K562 (cell line): ENCODE data around the gene AMZ1. TPM values are rescaled to one million over a fixed set of nuclear protein-coding genes. Genes with fewer than 3 reads are reported as not detected.

Experiments
- ATAC-seq: fragments of 200-7000 bp; cut with Tn5 transposase; 3 replicates; pipeline ENCODE4 v1.9.1; 2020; ENCODE audit warnings: moderate library complexity
- BruUV-seq: library from RNA; stranded (reverse); fragments of 400-500 nt; replicated peaks from 2 replicates; lab custom pipeline; 2021; lab: Mats Ljungman, UMichigan
- CTCF ChIA-PET: fragments of 300-600 bp; formaldehyde crosslinking; extraction: SDS; loops from one replicate; lab custom pipeline; 2021; ENCODE audit warnings: low intra/inter-chr PET ratio; lab: Yijun Ruan, JAX
- POLR2A ChIA-PET: fragments of 300-600, 350-650 bp; sonication (Branson Sonifier 250); formaldehyde crosslinking; extraction: SDS; loops from one replicate; lab custom pipeline; 2021; ENCODE audit warnings: antibody characterized with exemption, inconsistent platforms; lab: Yijun Ruan, JAX
- DNase-seq, 4 experiments: peaks; one replicate each; pipeline versions ENCODE4 v3.0.0 to v3.0.0-alpha.2; 2011 to 2018; ENCODE audit warnings: low spot score in 3 of 4, mixed read lengths in 3 of 4; ENCODE audit errors: extremely low read depth in 1 of 4
- FAIRE-seq: peaks from 2 replicates; lab custom pipeline; 2011; peaks lifted over from hg19 to GRCh38; lab: Jason Lieb, UNC
- H2AFZ ChIP-seq: 2 replicates; pipeline ENCODE4 v1.6.0; 2011; ENCODE audit warnings: low read depth, low read length, control low read depth, inconsistent platforms
- H3K27ac ChIP-seq: fragments of 200-600 bp; 3 replicates; pipeline ENCODE4 v1.8.0; 2011; ENCODE audit warnings: low read depth, mild to moderate bottlenecking, control low read depth, inconsistent platforms, low read length, moderate library complexity, mixed read lengths; ENCODE audit errors: extremely low read depth
- H3K27me3 ChIP-seq, 2 experiments: fragments of 300-600 bp in 1 of 2; 2 replicates in 1 of 2; 3 replicates in 1 of 2; pipeline versions ENCODE4 v1.6.0 to v1.8.0; 2011; ENCODE audit warnings: inconsistent platforms in 2 of 2, low read length in 2 of 2, mild to moderate bottlenecking in 1 of 2, mixed read lengths in 1 of 2, moderate library complexity in 1 of 2; ENCODE audit not compliant: control insufficient read depth in 2 of 2, insufficient read depth in 2 of 2
- H3K36me3 ChIP-seq: fragments of 300-600 bp; 3 replicates; pipeline ENCODE4 v1.8.0; 2011; ENCODE audit warnings: mild to moderate bottlenecking, low read length, inconsistent platforms; ENCODE audit not compliant: control insufficient read depth, insufficient read depth
- H3K4me1 ChIP-seq, 2 experiments: fragments of 200-600 bp in 1 of 2; replicated peaks in 1 of 2; 2 replicates in 1 of 2; 3 replicates in 1 of 2; pipeline versions ENCODE4 v1.5.1 to v1.8.0; 2011; ENCODE audit warnings: inconsistent platforms in 2 of 2, low read length in 2 of 2, mild to moderate bottlenecking in 1 of 2, mixed read lengths in 1 of 2, moderate library complexity in 1 of 2; ENCODE audit not compliant: control insufficient read depth in 2 of 2, insufficient read depth in 2 of 2
- H3K4me2 ChIP-seq: 2 replicates; pipeline ENCODE4 v1.6.1; 2011; ENCODE audit warnings: low read length, control low read depth, inconsistent platforms, mixed read lengths; ENCODE audit not compliant: insufficient read depth
- H3K4me3 ChIP-seq: fragments of 200-600 bp; sonication (generic), shearing (Covaris generic); 2 replicates; pipeline ENCODE4 v1.5.1; 2016; ENCODE audit warnings: control low read depth, inconsistent platforms
- H3K79me2 ChIP-seq: fragments of 200-600 bp; 3 replicates; pipeline ENCODE4 v1.8.0; 2011; ENCODE audit warnings: low read length, inconsistent platforms; ENCODE audit not compliant: control insufficient read depth, insufficient read depth
- H3K9ac ChIP-seq, 2 experiments: 2 replicates each; pipeline versions ENCODE4 v1.6.0 to v1.6.1; 2011; ENCODE audit warnings: low read depth in 2 of 2, low read length in 2 of 2, control low read depth in 1 of 2, inconsistent platforms in 1 of 2, mild to moderate bottlenecking in 1 of 2, mixed read lengths in 1 of 2; ENCODE audit not compliant: insufficient read depth in 1 of 2
- H3K9me1 ChIP-seq: one replicate; pipeline ENCODE4 v1.6.0; 2011; ENCODE audit warnings: inconsistent platforms, mild to moderate bottlenecking, low read length, moderate library complexity; ENCODE audit not compliant: control insufficient read depth, insufficient read depth
- H3K9me3 ChIP-seq: replicated peaks from 2 replicates; pipeline ENCODE4 v1.5.1; 2011; ENCODE audit warnings: low read depth, low read length, inconsistent platforms; ENCODE audit not compliant: control insufficient read depth, insufficient read depth
- H4K20me1 ChIP-seq: replicated peaks from 2 replicates; pipeline ENCODE4 v1.6.1; 2011; ENCODE audit warnings: low read length, inconsistent platforms, mixed read lengths; ENCODE audit not compliant: control insufficient read depth, insufficient read depth
- CBX8 ChIP-seq: fragments of 200-600 bp; sonication (generic); IDR thresholded peaks from 2 replicates; pipeline ENCODE4 v1.6.1; 2012; ENCODE audit warnings: borderline replicate concordance, mixed run types, low read depth, mild to moderate bottlenecking, moderate library complexity, mixed read lengths, low read length, control low read depth, inconsistent platforms; ENCODE audit not compliant: poor library complexity, severe bottlenecking; ENCODE audit errors: extremely low read depth
- CHD4 ChIP-seq: fragments of 200-600 bp; sonication (generic); IDR thresholded peaks from 3 replicates; pipeline ENCODE4 v1.6.1; 2012; ENCODE audit warnings: low read depth, mild to moderate bottlenecking, mixed read lengths, low read length, inconsistent platforms; ENCODE audit not compliant: insufficient read depth, insufficient replicate concordance, poor library complexity, severe bottlenecking
- DACH1 ChIP-seq: fragments of 450-650 bp; IDR thresholded peaks from 2 replicates; pipeline ENCODE4 v1.6.1; 2018; ENCODE audit not compliant: partially characterized antibody
- FOXA3 ChIP-seq, 2 experiments: fragments of 450-650 bp in 1 of 2; sonication (generic) in 1 of 2; formaldehyde crosslinking; IDR thresholded peaks in 1 of 2; conservative IDR thresholded peaks in 1 of 2; 2 replicates each; pipeline versions ENCODE4 v1.4.0 to v1.8.0; 2020 to 2022; ENCODE audit warnings: mild to moderate bottlenecking in 2 of 2, missing genetic modification reagents in 1 of 2
- LARP7 ChIP-seq: fragments of 450-650 bp; IDR thresholded peaks from 2 replicates; pipeline ENCODE4 v1.6.1; 2016
- NR2C2 ChIP-seq, 2 experiments: fragments of 200-800 bp in 1 of 2; sonication (Bioruptor generic) in 1 of 2; sonication (generic) in 1 of 2; formaldehyde crosslinking in 1 of 2; IDR thresholded peaks; 2 replicates each; pipeline versions ENCODE4 v1.6.1 to v1.8.0; 2016 to 2022; ENCODE audit warnings: mild to moderate bottlenecking in 1 of 2, missing compliant biosample characterization in 1 of 2, missing genetic modification characterization in 1 of 2, missing genetic modification reagents in 1 of 2
- POLR2A ChIP-seq: fragments of 450-650 bp; conservative IDR thresholded peaks from 2 replicates; pipeline ENCODE4 v1.6.1; 2016
- PRPF4 ChIP-seq: fragments of 200-400 bp; formaldehyde crosslinking; IDR thresholded peaks from one replicate; pipeline ENCODE4 v1.6.1; 2017; ENCODE audit warnings: low read length, low read depth, mild to moderate bottlenecking; ENCODE audit not compliant: insufficient read depth, poor library complexity, severe bottlenecking
- RBM15 ChIP-seq: fragments of 200-400 bp; formaldehyde crosslinking; IDR thresholded peaks from 2 replicates; pipeline ENCODE4 v1.6.1; 2018; ENCODE audit warnings: mild to moderate bottlenecking, low read length, moderate library complexity; ENCODE audit not compliant: insufficient read depth
- SNRNP70 ChIP-seq: fragments of 200-400 bp; formaldehyde crosslinking; optimal IDR thresholded peaks from 2 replicates; pipeline ENCODE3; 2017; ENCODE audit warnings: low read depth, low read length
- SREBF1 ChIP-seq: fragments of 150-350 bp; IDR thresholded peaks from 2 replicates; pipeline ENCODE4 v1.6.1; 2014; ENCODE audit warnings: antibody characterized with exemption, low read depth, low read length, borderline replicate concordance
- TARDBP ChIP-seq: fragments of 450-650 bp; IDR thresholded peaks from 2 replicates; pipeline ENCODE4 v1.6.1; 2016
- TFE3 ChIP-seq: fragments of 450-650 bp; formaldehyde crosslinking; IDR thresholded peaks from 2 replicates; pipeline ENCODE4 v1.4.0; 2020; ENCODE audit warnings: mild to moderate bottlenecking, mixed read lengths
- U2AF1 ChIP-seq: fragments of 200-400 bp; formaldehyde crosslinking; optimal IDR thresholded peaks from 2 replicates; pipeline ENCODE3; 2017; ENCODE audit warnings: mild to moderate bottlenecking, low read depth, low read length, moderate library complexity
- ZNF217 ChIP-seq: sonication (generic); formaldehyde crosslinking; IDR thresholded peaks from 2 replicates; pipeline ENCODE4 v1.8.0; 2022; ENCODE audit warnings: mild to moderate bottlenecking, missing genetic modification reagents
- ZNF354B ChIP-seq: fragments of 250-450 bp; sonication (Bioruptor Pico); IDR thresholded peaks from 2 replicates; pipeline ENCODE4 v1.4.0; 2020
- WGBS: fragments of 100-300 bp; shearing (Covaris generic); methylation state at CpG from one replicate; pipeline ENCODE4 v1.1.6; 2016; ENCODE audit warnings: low coverage, mixed read lengths; ENCODE audit not compliant: insufficient coverage; ENCODE audit errors: missing lambda C conversion rate; 5-methylcytosine and 5-hydroxymethylcytosine counted together
- in situ Hi-C: fragments of 300-500 bp; cut with MboI; formaldehyde crosslinking; loops from 4 replicates; pipeline ENCODE4 v1.15.0; 2018; ENCODE audit warnings: inconsistent platforms, mixed read lengths
- intact Hi-C: fragments of 100-400 bp; cut with micrococcal nuclease; formaldehyde crosslinking; loops from 2 replicates; pipeline ENCODE4 v1.14.2; 2022
- polyA plus RNA-seq, 8 experiments: library from polyadenylated mRNA; depleted of rRNA in 4 of 8; stranded (reverse) in 5 of 8; unstranded in 3 of 8; fragments of >200 nt; fragmentation: Nextera tagmentation in 2 of 8; fragmentation: Illumina TruSeq in 1 of 8; extraction: Ambion mirVana in 2 of 8; extraction: Trizol in 1 of 8; gene quantifications; 2 replicates each; pipeline versions ENCODE4 v1.2.1 to v1.2.3, GENCODE V29; 2011 to 2014; ENCODE audit warnings: inconsistent platforms in 1 of 8, missing spikeins in 1 of 8
- total RNA-seq, 7 experiments: library from RNA; depleted of rRNA in 6 of 7; stranded (reverse); fragments of >200 nt in 6 of 7; fragmentation: Illumina TruSeq in 2 of 7; extraction: Trizol in 2 of 7; gene quantifications; 2 replicates each; pipeline versions ENCODE4 v1.2.1 to v1.2.3, GENCODE V29; 2011 to 2021; ENCODE audit warnings: low replicate concordance in 1 of 7
- TF ChIP-seq, protein P1 (sequence below): IDR thresholded peaks from 3 replicates; pipeline ENCODE4 v1.6.1; 2011; ENCODE audit warnings: borderline replicate concordance, mild to moderate bottlenecking, moderate library complexity; ENCODE audit not compliant: insufficient read length; ENCODE audit errors: extremely low read depth

AMZ1 gene
- total and polyA plus RNA-seq, 9 of the 15 experiments (the other 6 are each of a cell fraction or from before 2014, with no cell fraction given), result not detected

GRCh38 chr7:2705371-2706096, 17.5 kb downstream of the AMZ1 start:
- FAIRE-seq (no peak), DNase-seq (no peak), ATAC-seq (no peak)
- H3K27me3 ChIP-seq, result peaks cover 21 to 46% of the 10 kb centered on the region in 2 experiments; a peak in 4 of 5 replicates
- WGBS, result 15% methylated on average over 14 of the region's 14 CpGs
- H3K9ac ChIP-seq, result no peak overlapping the region
- H2AFZ ChIP-seq, result no peak overlapping the region
- H3K4me2 ChIP-seq, result no peak overlapping the region
- 0 out of 2 replicates have a peak, but pooled peaks cover 7% of the 10 kb centered on the region for H4K20me1 ChIP-seq
- H3K9me3 ChIP-seq, result no peaks in the 10 kb centered on the region
- no TSS peak for BruUV-seq
- peaks cover 0 to 43% of the 10 kb centered on the region in 2 experiments; a peak in 3 of 5 replicates for H3K4me1 ChIP-seq
- no peak overlapping the region for H3K27ac ChIP-seq
- in situ Hi-C loops (no loop called here), intact Hi-C loops (no loop called here)
- H3K9me1 ChIP-seq, result no peaks in the 10 kb centered on the region
- POLR2A ChIA-PET, result interaction anchor here (0.6 to 1.1 kb wide), 4 partner anchors 8 to 20 kb away, joined by 3 to 5 read pairs (median 3); no protein-coding TSS in a partner anchor
- CTCF ChIA-PET, result no interaction called here
- H3K79me2 ChIP-seq, result no peaks in the 10 kb centered on the region
- no peaks in the 10 kb centered on the region for H3K36me3 ChIP-seq
- no peak overlapping the region for H3K4me3 ChIP-seq
- TF ChIP-seq ZNF354B, result no peak
- TF ChIP-seq SNRNP70, result no peak
- TF ChIP-seq CHD4, result no peak
- no peak for TF ChIP-seq DACH1
- TF ChIP-seq SREBF1, result no peak
- TF ChIP-seq FOXA3 (CRISPR knock-in tag; conservative IDR thresholded peaks at IDR 0.05 in 1 of 2, IDR thresholded peaks at IDR 0.05 in 1 of 2), result no peak
- no peak for TF ChIP-seq RBM15
- TF ChIP-seq LARP7, result no peak
- no peak for TF ChIP-seq U2AF1
- TF ChIP-seq PRPF4, result no peak
- no peak for TF ChIP-seq POLR2A
- no peak for TF ChIP-seq NR2C2 (CRISPR knock-in tag; IDR thresholded peaks at IDR 0.05)
- TF ChIP-seq NR2C2 (tag; IDR thresholded peaks at IDR 0.05), result no peak
- TF ChIP-seq, protein P1, sequence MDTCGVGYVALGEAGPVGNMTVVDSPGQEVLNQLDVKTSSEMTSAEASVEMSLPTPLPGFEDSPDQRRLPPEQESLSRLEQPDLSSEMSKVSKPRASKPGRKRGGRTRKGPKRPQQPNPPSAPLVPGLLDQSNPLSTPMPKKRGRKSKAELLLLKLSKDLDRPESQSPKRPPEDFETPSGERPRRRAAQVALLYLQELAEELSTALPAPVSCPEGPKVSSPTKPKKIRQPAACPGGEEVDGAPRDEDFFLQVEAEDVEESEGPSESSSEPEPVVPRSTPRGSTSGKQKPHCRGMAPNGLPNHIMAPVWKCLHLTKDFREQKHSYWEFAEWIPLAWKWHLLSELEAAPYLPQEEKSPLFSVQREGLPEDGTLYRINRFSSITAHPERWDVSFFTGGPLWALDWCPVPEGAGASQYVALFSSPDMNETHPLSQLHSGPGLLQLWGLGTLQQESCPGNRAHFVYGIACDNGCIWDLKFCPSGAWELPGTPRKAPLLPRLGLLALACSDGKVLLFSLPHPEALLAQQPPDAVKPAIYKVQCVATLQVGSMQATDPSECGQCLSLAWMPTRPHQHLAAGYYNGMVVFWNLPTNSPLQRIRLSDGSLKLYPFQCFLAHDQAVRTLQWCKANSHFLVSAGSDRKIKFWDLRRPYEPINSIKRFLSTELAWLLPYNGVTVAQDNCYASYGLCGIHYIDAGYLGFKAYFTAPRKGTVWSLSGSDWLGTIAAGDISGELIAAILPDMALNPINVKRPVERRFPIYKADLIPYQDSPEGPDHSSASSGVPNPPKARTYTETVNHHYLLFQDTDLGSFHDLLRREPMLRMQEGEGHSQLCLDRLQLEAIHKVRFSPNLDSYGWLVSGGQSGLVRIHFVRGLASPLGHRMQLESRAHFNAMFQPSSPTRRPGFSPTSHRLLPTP, result no peak
- TF ChIP-seq CBX8, result no peak
- TF ChIP-seq TFE3 (CRISPR knock-in tag), result no peak
- no peak for TF ChIP-seq ZNF217 (CRISPR knock-in tag)
- no peak for TF ChIP-seq TARDBP
